NCI-H446 treated with DMSO at 0.1 percent for 48 hours (cell line): ENCODE data around the gene OR4N2.
"Not testable (repeated sequence)": the region's sequence is repeated elsewhere in the genome, so short reads cannot be mapped to it uniquely, and the experiment has no call there.

Source experiments
- DNase-seq: peaks from one replicate; lab custom pipeline; 2025; lab: John Stamatoyannopoulos, UW

Gene OR4N2

DNA sequence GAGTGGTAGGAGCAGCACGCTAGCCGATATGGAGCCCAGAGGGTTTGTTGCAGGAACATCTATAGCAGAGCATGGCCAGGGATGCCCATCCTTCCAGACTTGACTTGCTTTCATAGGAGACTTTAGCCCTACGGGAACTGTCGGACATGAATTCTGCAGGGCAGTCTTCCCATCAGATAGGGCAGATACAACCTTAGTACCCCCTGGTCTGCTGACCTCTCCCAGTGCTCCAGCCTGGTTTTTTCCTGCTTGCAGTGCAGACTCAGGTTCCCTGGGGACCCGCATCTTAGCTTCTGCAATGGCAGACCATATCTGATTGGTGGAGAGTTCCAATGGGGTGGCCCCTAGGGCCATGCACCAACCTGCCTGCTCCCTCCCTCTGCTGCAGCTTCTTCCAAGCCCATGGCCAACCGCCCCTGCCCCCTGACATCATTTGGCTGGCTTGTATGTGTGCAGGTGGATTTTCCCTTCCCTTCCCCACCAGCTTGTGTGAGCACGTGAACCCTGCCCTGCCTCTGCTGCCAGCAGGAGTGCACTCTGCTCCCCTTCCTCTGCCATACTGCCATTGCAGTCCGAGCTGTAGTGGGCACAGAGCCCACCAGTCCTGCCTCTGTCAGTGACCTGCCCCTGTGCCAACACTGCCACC is 30.8 kb downstream of the OR4N2 start:
- not testable (repeated sequence) for DNase-seq

DNA sequence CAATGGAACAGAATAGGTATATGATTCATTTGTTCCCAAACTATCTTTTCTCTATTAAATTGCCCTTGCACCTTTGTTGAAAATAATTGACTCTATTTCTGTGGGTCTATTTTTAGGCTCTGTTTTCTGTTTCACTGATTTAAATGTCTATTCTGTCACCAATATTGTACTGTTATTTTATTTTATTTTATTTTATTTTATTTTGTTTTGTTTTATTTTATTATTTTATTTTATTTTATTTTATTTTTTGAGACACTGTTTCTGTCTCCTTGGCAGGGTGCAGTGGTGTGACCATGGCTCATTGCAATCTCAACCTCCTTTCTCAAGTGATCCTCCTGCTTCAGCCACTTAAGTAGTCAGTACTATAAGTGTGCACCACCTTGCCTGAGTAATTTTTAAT is 34.9 kb downstream of the OR4N2 start:
- no peak for DNase-seq

GRCh38 chr14:19851365-19851764 is 47.8 kb downstream of the OR4N2 start:
- no peak for DNase-seq

GRCh38 chr14:19866061-19866669 is 62.6 kb downstream of the OR4N2 start:
- not testable (repeated sequence) for DNase-seq

GRCh38 chr14:19873178-19873577 is 69.6 kb downstream of the OR4N2 start:
- DNase-seq: no peak

DNA sequence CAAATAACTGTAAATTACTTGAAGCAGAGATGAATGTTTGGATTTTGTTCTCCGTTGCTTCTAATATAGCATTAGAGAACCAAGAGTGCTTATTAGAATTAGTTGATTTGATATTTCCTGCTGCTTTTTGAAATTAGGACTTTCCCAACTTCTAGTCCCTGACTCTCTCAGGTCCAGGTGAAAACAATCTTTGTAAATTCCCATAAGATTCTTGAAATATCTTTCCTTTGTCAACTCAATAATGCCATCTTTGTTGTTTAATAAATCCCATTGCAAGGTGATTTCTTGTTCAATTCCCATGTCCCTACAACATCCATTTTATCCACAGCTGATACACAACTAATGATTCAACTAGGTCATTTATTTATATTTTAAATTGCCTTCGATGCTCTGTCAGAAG is 71.3 kb downstream of the OR4N2 start, which contains the start of gene OR4K2:
Gene OR4K2 (plus strand): TSS at position 301 of the 400 bp plus-strand sequence. CDS start 1,126 bp downstream, outside the sequence.
- no peak for DNase-seq

GRCh38 chr14:19878029-19878642 is 74.6 kb downstream of the OR4N2 start:
- DNase-seq: no peak
